ENCODE measurements around the gene ZNF415. TPM values are rescaled to one million over a fixed set of nuclear protein-coding genes. Genes with fewer than 3 reads are reported as not detected.

The ZNF415 gene
- total RNA-seq, 1 experiment from 2014 or later: 1.3 TPM

DNA sequence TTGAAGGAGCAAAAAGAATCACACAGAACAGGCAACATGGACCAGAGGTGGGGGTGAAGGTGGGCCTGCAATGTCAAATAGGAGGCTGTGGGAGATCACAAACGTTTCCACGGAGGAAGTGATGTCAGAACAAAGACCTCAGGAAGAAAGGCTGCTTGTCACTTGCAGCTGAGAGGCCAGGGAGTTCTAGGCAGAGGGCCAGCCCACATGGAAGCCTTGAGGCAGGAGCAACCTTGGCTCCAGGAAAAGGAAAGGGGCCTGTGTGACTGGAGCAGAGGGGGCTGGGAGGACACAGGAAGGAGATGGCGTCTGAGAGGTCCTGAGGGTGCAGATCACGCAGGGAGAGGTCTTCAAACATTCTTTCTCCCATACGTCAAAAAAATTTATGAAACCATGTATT lies 45.8 kb downstream of the ZNF415 start:
- ATAC-seq (no peak), DNase-seq (no peak)
- Histone ChIP-seq H3K27ac (ENCODE audit: low read length) (no peak overlapping the region), H3F3A (ENCODE audit: low read length, unreplicated experiment) (no peaks in the 10 kb centered on the region), H3K27me3 (ENCODE audit: low read length) (no peaks in the 10 kb centered on the region), H3K79me2 (ENCODE audit: low read length) (0 out of 2 replicates have a peak, but pooled peaks cover under 1% of the 10 kb centered on the region), H3K9me2 (replicated peaks; ENCODE audit: low read length) (no peaks in the 10 kb centered on the region), H2AFZ (ENCODE audit: low read length) (no peak overlapping the region), H3K4me1 (ENCODE audit: insufficient read depth, low read length) (no peaks in the 10 kb centered on the region), H3K4me2 (ENCODE audit: low read length) (no peak overlapping the region), H4K20me1 (ENCODE audit: low read length) (no peaks in the 10 kb centered on the region), H3K36me3 (ENCODE audit: low read depth, low read length) (peaks cover 94% of the 10 kb centered on the region), H3K4me3 (ENCODE audit: low read length) (no peak overlapping the region), H3K9me3 (ENCODE audit: low read length) (no peaks in the 10 kb centered on the region), H3K9ac (ENCODE audit: low read length) (no peak overlapping the region)
- TF ChIP-seq, protein P1, sequence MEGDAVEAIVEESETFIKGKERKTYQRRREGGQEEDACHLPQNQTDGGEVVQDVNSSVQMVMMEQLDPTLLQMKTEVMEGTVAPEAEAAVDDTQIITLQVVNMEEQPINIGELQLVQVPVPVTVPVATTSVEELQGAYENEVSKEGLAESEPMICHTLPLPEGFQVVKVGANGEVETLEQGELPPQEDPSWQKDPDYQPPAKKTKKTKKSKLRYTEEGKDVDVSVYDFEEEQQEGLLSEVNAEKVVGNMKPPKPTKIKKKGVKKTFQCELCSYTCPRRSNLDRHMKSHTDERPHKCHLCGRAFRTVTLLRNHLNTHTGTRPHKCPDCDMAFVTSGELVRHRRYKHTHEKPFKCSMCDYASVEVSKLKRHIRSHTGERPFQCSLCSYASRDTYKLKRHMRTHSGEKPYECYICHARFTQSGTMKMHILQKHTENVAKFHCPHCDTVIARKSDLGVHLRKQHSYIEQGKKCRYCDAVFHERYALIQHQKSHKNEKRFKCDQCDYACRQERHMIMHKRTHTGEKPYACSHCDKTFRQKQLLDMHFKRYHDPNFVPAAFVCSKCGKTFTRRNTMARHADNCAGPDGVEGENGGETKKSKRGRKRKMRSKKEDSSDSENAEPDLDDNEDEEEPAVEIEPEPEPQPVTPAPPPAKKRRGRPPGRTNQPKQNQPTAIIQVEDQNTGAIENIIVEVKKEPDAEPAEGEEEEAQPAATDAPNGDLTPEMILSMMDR (conservative IDR thresholded peaks at IDR 0.05; ENCODE audit: low read depth, low read length): no peak
- intact Hi-C loops (cut with micrococcal nuclease): no loop called here
- POLR2A ChIA-PET (ENCODE audit: unreplicated experiment): no interaction called here
- no TSS peak for BruUV-seq (replicated peaks)
- CTCF ChIA-PET: no interaction called here

DNA sequence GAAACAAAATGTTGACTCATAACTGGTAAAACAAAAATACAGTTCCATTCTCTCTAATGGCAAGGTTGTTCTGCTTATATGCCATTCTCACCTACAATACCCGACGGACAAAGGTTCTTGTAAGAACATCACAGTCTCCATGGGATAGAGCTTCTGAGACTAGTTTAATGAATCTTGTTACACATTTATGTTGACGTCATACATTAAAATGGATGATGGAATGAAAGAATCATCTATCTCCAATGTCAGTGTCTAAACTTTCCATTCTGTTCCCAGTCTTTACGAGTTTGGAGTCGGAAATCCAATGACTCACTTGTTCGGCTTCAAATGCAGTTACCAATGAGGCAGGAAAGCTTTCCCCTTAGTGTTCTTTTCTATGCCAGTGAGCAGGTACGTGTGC lies 47.2 kb downstream of the ZNF415 start:
- peaks cover 14% of the 10 kb centered on the region; the same call in 1 of the 2 replicates for H3K79me2 ChIP-seq (ENCODE audit: low read length)
- H3K4me1 ChIP-seq (ENCODE audit: insufficient read depth, low read length): no peaks in the 10 kb centered on the region
- H3K9ac ChIP-seq (ENCODE audit: low read length): no peak overlapping the region
- no peaks in the 10 kb centered on the region for H3K27me3 ChIP-seq (ENCODE audit: low read length)
- H3K9me3 ChIP-seq (ENCODE audit: low read length): peaks cover 4% of the 10 kb centered on the region; the same call in 1 of the 2 replicates
- TF ChIP-seq EZH2phosphoT487 (IDR thresholded peaks at IDR 0.05; ENCODE audit: borderline replicate concordance, low read length): no peak
- TF ChIP-seq EZH2 (IDR thresholded peaks at IDR 0.05; ENCODE audit: low read length, unreplicated experiment): no peak
- TF ChIP-seq, protein P1 (conservative IDR thresholded peaks at IDR 0.05; ENCODE audit: low read depth, low read length): no peak
- no peak overlapping the region for H2AFZ ChIP-seq (ENCODE audit: low read length)
- intact Hi-C loops (cut with micrococcal nuclease): no loop called here
- ChIA-PET CTCF (no interaction called here), POLR2A (ENCODE audit: unreplicated experiment) (no interaction called here)
- H3K4me2 ChIP-seq (ENCODE audit: low read length): no peak overlapping the region
- peaks cover 95% of the 10 kb centered on the region for H3K36me3 ChIP-seq (ENCODE audit: low read depth, low read length)
- ATAC-seq: no peak
- no peak overlapping the region for H3K27ac ChIP-seq (ENCODE audit: low read length)
- H3K4me3 ChIP-seq (ENCODE audit: low read length): no peak overlapping the region
- H3F3A ChIP-seq (ENCODE audit: low read length, unreplicated experiment): no peaks in the 10 kb centered on the region
- BruUV-seq (replicated peaks): no TSS peak
- no peaks in the 10 kb centered on the region for H4K20me1 ChIP-seq (ENCODE audit: low read length)
- H3K9me2 ChIP-seq (replicated peaks; ENCODE audit: low read length): no peaks in the 10 kb centered on the region
- no peak for DNase-seq

DNA sequence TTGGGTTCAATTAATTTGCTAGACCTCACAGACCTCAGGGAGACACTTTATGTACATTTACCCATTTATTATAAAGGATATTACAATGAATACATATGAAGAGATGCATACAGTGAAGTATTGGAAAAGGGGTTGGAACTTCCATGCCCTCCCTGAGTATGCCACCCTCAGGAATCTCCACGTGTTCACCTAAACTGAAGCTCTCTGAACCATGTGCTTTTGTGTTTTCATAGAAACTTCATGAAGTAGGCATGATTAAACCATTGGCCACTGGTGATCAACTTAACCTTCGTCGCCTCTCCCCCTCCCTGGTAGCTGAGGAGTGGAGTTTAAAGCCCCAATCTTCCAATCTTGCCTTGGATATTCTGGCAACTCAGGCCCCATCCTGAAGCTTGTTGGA lies 49.8 kb downstream of the ZNF415 start:
- Histone ChIP-seq H2AFZ (ENCODE audit: low read length) (no peak overlapping the region), H3K27ac (ENCODE audit: low read length) (no peak overlapping the region), H3K4me2 (ENCODE audit: low read length) (no peak overlapping the region), H3K9me3 (ENCODE audit: low read length) (peaks cover 6% of the 10 kb centered on the region; the same call in 1 of the 2 replicates), H3K9me2 (replicated peaks; ENCODE audit: low read length) (no peaks in the 10 kb centered on the region), H4K20me1 (ENCODE audit: low read length) (no peaks in the 10 kb centered on the region), H3K9ac (ENCODE audit: low read length) (no peak overlapping the region), H3K27me3 (ENCODE audit: low read length) (no peaks in the 10 kb centered on the region), H3K4me1 (ENCODE audit: insufficient read depth, low read length) (no peaks in the 10 kb centered on the region), H3K4me3 (ENCODE audit: low read length) (no peak overlapping the region), H3F3A (ENCODE audit: low read length, unreplicated experiment) (no peaks in the 10 kb centered on the region), H3K36me3 (ENCODE audit: low read depth, low read length) (peaks cover 94% of the 10 kb centered on the region), H3K79me2 (ENCODE audit: low read length) (peaks cover 19% of the 10 kb centered on the region; the same call in 1 of the 2 replicates)
- no peak for DNase-seq
- intact Hi-C loops (cut with micrococcal nuclease): no loop called here
- ChIA-PET POLR2A (ENCODE audit: unreplicated experiment) (no interaction called here), CTCF (no interaction called here)
- TF ChIP-seq EZH2phosphoT487 (IDR thresholded peaks at IDR 0.05; ENCODE audit: borderline replicate concordance, low read length) (no peak), EZH2 (IDR thresholded peaks at IDR 0.05; ENCODE audit: low read length, unreplicated experiment) (no peak)
- TF ChIP-seq, protein P1 (conservative IDR thresholded peaks at IDR 0.05; ENCODE audit: low read depth, low read length): no peak
- BruUV-seq (replicated peaks): no TSS peak
- ATAC-seq: no peak

Measured in PC-3 (cell line).